ENCODE measurements around the gene TBC1D16.

- TF ChIP-seq CTCF (IDR thresholded peaks at IDR 0.05) (no peak), POLR2A (IDR thresholded peaks at IDR 0.05) (no peak)
Observed at GRCh38 chr17:79970576-79971068, 65.0 kb downstream of the TBC1D16 start.

Measured in lower leg skin (tissue), 3 donors.